GM20000 (cell line): ENCODE results near the gene HS3ST6.
"Not testable (repeated sequence)": the region's sequence is repeated elsewhere in the genome, so short reads cannot be mapped to it uniquely, and the experiment has no call there.

Experiments used
- DNase-seq: peaks from one replicate; pipeline ENCODE4 v3.0.0; 2012; ENCODE audit warnings: low spot score
- TF ChIP-seq, protein P1 (sequence below): IDR thresholded peaks from 2 replicates; pipeline ENCODE4 v1.5.1; 2012; ENCODE audit warnings: mild to moderate bottlenecking, control low read depth; ENCODE audit errors: extremely low read depth, missing control alignments

Gene HS3ST6

DNA sequence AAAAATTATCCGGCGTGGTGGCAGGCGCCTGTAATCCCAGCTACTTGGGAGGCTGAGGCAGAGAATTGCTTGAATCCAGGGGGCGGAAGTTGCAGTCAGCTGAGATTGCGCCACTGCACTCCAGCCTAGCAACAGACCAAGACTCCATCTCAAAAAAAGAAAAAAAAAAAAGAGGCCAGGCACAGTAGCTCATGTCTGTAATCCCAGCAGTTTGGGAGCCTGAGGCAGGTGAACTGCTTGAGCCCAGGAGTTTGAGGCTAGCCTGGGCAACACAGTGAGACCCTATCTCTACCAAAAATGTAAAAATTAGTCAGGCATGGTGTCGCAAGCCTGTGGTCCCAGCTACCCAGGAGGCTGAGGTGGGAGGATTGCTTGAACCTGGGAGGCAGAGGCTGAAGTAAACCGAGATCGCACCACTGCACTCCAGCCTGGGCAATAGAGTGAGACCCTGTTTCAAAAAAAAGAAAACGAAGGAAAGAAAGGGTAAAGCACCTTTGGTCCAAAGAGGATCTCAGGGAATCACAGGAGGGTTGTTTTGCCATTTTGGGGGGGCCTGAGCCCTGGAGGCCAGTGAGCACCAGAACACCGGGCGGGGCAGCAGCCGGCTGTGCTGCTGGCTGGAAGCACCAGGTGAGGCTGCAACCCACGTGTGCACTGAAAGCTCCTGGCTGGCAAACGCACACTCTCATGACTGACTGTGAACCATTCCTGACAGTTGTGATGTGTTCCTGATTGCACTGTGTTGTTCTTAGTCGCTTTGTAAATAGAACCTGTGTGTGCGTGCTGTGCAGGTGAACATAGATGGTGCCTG lies 18.4 kb downstream of the HS3ST6 start:
- TF ChIP-seq, protein P1, sequence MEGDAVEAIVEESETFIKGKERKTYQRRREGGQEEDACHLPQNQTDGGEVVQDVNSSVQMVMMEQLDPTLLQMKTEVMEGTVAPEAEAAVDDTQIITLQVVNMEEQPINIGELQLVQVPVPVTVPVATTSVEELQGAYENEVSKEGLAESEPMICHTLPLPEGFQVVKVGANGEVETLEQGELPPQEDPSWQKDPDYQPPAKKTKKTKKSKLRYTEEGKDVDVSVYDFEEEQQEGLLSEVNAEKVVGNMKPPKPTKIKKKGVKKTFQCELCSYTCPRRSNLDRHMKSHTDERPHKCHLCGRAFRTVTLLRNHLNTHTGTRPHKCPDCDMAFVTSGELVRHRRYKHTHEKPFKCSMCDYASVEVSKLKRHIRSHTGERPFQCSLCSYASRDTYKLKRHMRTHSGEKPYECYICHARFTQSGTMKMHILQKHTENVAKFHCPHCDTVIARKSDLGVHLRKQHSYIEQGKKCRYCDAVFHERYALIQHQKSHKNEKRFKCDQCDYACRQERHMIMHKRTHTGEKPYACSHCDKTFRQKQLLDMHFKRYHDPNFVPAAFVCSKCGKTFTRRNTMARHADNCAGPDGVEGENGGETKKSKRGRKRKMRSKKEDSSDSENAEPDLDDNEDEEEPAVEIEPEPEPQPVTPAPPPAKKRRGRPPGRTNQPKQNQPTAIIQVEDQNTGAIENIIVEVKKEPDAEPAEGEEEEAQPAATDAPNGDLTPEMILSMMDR = no peak
- no peak for DNase-seq

DNA sequence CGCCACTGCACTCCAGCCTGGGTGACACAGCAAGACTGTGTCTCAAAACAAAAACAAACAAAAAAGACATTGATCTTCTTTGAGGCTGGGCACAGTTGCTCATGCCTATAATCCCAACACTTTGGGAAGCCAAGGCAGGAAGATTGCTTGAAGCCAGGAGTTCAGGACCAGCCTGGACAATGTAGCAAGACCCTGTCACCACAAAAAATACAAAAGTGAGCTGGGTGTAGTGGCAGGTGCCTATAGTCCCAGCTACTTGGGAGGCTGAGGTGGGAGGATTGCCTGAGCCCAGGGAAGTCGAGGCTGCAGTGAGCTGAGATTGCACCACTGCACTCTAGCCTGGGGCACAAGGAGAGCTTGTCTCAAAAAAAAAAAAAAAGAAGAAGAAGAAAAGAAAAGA lies 20.5 kb downstream of the HS3ST6 start:
- DNase-seq = not testable (repeated sequence)

DNA sequence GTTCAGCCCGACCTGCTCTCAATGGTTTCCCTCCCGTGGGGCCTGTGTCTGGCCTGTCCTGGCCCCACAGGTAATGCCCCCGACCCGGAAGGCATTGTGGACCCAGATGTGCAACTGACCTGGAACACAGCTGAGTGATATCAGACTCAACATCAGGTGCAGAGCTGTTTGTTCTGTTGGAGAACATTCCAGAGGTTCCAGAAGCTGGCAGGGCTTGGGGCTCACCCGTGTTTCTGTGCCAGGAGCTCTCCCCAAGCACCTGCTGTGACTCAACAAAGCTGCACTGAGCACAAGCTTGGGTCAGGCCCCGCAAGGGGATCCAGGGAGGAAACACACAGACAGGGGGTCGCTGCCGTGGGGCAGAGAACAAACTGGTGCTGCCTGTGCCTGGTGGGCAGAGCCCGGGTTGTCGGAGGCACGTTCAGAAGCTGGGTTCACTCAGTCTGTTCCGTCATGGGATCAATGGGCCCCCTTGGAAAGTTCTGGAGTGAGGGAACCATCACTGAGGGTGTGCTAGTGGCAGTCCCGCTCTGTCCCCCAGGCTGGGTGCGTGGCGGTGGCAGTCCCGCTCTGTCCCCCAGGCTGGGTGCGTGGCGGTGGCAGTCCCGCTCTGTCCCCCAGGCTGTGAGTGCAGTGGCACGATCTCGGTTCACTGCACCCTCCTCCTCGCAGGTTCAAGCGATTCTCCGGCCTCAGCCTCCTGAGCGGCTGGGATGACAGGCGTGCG lies 22.1 kb downstream of the HS3ST6 start:
- TF ChIP-seq, protein P1 = no peak
- DNase-seq = no peak

DNA sequence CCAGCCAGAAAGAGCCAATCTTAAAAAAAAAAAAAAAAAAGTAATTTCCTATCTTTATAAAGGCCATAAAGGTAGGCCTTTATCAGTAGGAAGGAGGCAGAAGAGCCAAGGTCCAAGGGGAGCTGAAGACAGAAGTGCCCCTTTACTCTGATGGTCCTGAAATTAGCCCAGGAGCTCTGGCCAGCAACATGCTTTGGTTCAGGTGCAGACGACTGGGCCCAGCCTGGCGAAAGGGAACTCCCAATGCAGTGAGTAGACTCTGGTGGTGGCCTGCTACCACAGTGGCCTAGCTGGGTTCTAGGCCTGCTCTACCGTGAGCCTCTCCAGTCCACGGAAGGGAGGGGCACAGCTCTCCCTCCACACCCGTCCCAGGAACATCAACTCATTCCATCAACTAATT lies 23.1 kb downstream of the HS3ST6 start:
- TF ChIP-seq, protein P1 = no peak
- DNase-seq = no peak

DNA sequence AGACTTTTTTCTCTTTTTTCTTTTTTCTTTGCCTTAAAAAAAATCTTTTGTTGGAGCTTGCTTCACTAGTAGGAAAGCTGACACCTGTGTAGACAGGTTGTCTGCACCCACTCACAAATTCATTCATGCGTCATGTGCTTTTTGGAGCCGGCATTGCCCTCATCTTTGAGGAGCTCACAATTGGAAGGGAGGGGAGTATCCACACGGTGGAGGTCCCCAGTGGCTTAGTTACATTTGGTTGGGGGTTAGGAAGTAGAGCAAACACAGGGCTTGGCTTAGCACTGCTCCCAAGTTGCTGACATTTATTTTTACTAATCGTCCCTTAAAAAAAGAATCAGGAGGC lies 27.5 kb downstream of the HS3ST6 start:
- TF ChIP-seq, protein P1 = no peak
- no peak for DNase-seq

DNA sequence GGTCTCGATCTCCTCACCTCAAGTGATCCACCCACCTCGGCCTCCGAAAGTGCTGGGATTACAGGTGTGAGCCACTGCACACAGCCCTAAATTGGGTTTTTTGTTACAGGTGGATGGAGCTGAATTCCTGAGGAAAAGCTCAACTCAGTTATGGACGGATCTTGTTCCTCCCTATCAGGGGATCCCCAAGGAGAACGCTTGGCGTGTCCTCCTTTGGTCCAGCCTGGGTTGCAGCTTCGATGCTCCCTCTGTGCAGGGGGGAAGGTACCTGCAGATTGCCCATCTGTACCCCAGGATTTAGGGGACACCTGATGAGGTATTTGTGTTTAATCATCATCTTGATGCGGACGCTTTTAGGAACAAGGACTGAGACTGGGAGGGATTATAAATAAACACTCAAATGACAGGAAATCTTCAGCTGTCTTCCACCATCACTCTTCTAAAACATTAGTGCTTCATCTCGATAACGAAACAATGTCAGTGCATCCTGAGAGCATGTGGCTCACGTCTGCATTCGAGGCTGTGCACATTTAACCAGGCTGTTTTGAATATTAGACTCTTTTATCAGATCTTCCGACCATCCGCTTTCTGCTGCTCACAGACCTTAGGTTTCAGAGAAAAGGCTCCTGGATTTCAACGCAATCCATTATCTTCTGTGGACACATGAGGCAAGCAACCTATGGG lies 28.0 kb downstream of the HS3ST6 start:
- no peak for DNase-seq
- TF ChIP-seq, protein P1 = no peak

DNA sequence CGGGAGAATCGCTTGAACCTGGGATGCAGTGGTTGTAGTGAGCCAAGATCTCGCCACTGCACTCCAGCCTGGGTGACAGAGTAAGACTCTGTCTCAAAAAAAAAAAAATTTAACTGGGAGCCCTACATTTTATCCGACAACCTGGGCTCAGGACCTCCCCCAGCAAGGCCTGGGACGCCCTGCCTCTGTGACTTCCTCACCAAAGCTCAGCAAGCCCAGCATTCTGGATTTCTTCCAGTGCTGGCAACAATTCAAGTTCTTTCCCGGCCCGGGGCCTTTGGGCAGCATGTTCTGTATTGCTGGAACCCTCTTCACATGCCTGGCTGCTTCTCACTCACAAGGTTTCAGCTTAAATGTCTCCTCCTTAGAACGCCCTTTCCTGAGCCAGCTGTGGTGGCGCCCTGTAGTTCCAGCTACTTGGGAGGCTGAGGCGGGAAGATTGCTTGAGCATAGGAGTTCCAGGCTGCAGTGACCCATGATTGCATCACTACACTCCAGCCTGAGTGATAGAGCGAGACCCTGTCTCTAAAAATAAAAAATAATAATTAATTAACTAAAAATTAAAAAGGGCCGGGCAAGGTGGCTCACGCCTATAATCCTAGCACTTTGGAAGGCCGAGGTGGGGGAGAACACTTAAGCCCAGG lies 30.4 kb downstream of the HS3ST6 start:
- no peak for DNase-seq
- TF ChIP-seq, protein P1 = no peak
